IMR-90 (cell line): ENCODE data around the gene NSD2.

Experiments used
- CTCF ChIP-seq: conservative IDR thresholded peaks from 2 replicates; pipeline ENCODE4 v1.5.1; 2012; ENCODE audit warnings: mild to moderate bottlenecking, low read depth, low read length, improper control_type of control experiment
- ELK1 ChIP-seq: fragments of 150-350 bp; IDR thresholded peaks from 2 replicates; pipeline ENCODE4 v1.6.1; 2016; ENCODE audit warnings: low read depth, mild to moderate bottlenecking, low read length, moderate library complexity, borderline replicate concordance
- POLR2A ChIP-seq: IDR thresholded peaks from 2 replicates; pipeline ENCODE4 v1.6.1; 2012; ENCODE audit warnings: mild to moderate bottlenecking, low read depth, low read length
- SMC3 ChIP-seq: fragments of 150-350 bp; IDR thresholded peaks from 2 replicates; pipeline ENCODE4 v1.6.1; 2016; ENCODE audit warnings: low read depth, mild to moderate bottlenecking, antibody characterized with exemption, low read length, moderate library complexity

GRCh38 chr4:1898007-1898406 lies 26.8 kb downstream of the NSD2 start:
- TF ChIP-seq CTCF (no peak), POLR2A (no peak), ELK1 (no peak), SMC3 (no peak)
